Pons (tissue), 1 donor: ENCODE data around the gene DENND2D.
A peak's percentile ranks its signal among the peaks of the same experiment; 100 is the strongest.

Experiments
- DNase-seq: peaks from one replicate; pipeline ENCODE4 v3.0.0-alpha.2; 2016; ENCODE audit warnings: low spot score

The DENND2D gene

DNA sequence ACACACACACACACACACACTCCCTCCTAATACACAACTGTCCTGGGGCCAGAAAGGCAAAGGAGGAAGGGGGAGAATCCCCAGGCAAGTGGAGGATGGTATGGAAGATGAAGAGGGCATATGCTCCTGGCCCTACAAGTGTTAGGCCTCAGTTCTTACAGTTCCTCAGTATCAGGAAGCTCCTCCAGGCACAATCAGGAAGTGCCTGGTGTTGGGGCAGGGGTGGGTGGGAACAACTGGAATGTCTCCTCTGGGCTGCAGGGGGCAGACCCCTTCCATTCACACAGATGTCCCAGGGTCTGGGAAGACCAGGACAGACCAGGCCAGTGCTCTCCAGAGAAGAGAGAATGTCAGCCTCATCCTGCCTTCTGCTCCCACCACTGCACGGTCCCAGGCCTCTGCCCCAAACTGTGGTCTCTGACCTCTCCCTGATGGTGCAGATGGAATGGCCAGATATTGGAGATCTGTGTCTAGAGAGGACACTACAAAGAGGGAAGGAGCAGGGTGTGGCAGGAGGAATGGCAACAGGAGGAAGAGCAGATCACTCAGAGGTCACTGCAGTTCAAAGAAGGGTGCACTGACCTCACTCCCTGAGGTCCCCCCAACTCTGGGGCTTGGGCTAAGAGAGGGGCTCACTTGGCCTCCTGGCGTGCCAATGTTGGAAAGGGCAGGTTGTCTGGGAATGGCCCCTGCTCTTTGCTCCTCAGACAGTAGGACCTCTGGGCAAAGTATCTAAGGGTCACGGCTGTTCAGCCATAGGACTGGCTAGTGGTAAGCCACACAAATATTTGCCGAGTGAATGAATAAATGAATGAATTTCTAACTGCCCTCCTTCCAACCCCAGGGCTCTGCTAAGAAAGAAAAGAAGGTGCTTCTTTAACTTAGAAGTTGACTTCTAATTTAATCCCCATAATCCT, 2.5 kb upstream of the DENND2D start:
- no peak for DNase-seq

DNA sequence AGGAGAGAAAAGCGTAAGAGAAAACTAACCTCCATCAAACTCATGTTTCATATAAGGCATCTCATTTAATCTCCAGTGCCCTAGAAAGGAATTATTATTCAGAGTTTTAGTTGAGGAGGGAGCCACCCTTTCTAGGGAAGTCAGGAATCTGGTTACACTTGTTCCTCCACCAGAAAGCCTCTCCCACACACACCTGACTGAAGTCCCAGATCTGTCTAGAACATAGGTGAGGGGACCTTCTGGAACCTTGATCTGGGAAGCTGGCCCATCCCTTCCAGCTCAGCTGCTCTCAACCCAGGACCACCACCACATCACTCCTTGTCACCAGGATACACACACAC, 1.9 kb upstream of the DENND2D start:
- DNase-seq = no peak

DNA sequence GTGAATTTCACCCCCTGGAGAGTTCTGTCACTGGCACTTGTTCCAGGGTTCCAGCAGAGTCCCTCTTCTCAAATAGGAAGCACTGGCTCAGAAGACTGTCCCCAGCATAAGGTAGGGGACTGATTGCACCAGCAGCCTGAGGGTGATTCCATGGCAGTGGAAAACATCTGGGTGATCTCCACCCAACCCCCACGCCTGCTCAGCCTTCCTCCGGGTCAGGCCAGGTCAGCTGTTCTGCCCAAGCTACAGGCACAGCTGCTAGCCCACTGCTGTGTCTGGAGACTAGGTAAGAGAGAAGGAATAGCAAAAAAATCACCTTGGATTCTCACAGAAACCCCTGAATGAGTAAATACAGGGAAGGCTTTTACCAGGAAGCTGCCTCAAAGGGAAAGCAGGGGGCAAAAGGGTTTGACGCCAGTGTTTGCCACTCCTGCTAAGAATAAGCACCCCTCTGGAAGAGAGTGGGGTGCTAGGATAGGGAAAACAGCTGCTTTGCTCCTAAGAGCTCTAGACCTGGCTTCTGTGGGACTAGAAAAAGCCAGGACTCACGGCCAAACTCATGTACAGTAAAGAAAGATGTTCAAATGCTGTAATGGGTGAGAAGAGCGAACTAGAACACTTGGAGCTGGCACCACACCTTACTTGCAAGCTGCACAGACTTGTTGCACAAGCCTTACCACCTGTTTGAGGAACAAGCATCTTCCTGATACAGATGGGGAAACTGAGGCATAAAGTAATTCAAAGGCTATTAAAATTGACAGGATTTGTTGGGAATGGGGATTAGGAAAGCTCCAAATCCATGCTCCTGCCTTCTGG, 1.0 kb upstream of the DENND2D start:
- DNase-seq = no peak

DNA sequence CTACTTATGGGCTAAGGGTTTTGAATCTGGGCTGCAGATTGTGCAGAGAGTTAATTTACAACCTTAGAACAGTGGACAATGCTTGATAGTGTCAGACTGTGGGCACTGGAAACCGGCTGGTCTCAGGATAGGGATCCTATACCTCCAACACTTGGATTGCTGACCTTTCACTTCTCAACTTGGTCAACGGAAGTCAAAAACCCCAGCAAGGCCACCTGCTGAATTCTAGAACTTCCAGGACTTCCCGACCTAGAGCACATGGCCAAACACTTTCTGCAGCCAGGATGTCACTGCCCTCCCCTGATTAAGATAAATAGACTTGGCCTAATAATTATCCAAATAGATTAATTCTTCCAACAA, 336 bp upstream of the DENND2D start:
- no peak for DNase-seq

DNA sequence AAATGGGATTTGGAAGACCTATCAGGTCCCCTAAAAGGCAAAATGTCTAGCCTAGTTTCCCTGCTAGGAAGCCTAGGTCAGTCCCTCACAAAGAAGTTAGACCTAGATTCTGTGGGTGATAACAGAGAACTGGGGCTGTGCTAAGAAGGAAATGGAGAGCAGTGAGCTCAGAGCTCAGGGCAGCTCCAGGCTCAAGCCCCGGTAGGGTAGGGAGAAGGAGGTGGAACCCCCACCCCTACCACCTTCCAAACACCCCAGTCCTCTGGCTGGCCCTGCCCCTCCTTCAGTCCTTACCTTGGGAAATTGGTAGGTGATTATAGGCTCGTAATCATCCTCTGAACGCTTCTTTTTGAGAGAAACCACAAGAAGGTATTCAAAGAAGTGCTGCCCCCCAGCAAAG, 1.1 kb downstream of the DENND2D start:
- DNase-seq = no peak

DNA sequence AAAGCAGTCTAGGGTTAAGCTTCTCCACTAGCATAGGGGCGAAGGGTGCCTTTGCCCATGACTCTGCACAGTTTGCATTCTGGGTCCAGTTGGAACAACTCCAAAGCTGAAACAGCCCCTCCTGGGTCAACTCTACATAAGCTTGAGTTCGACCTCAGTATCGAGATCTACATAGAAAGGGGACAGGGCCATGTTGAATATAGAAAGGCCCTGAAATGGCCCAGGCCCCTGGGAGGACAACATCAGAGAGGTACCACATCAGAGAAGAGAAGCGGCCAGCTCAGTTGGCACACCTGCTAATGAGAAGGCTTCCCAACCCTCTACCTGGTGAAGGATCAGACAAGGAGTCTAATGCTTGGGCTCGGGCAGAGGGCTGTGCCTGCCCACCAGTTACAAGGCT, 1.6 kb downstream of the DENND2D start:
- no peak for DNase-seq

DNA sequence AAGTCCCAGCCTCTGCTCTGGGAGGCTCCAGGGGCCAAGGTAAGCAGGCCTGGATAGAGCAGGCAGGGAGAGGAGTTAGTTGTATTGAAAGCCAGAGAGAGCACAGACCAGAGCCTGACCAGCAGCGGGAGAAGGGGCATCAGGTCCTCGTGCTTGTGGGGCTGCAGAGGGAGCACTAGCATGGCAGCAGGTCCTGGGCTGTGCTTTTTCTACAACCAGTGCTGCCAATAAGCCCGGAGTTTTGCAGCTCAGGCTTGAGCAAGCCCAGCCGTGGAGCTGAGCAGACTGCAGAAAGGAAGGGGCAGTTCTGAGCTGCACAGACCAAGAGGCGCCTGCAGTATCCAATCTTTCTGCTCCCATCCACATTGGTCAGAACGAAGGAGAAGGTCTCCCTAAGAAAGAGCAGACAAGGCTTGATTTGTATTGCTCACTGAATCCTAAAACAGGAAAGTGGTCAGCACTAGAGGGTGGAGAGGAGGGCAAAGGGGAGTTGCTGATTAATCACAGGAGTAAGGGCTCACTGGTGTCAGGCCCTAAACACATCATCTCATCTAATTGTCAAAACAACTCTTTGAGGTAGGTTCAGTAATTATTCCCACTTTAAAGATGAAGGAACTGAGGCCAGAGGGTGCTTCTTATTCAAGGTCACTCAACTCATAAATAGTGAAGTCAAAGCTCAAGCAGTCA, 2.7 kb downstream of the DENND2D start:
- DNase-seq = no peak

DNA sequence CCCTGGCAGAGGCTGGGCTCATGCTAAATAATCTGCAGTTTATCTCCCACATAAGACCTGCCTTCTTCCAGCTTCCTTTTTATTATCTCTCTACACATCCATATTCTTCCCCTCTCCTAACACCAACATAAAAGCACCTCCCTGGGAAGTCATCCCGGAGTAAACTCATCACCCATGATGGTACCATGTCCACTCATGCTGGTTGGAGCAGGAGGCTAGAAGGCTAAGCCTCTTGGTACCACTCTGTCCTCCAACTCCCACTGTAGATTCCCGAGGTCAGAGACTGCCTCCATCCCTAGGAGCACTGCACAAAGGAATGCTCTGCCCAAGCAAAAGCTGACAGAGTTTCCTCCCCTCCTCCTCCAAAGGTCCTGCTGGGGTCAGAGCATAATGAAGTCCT, 4.2 kb downstream of the DENND2D start:
- no peak for DNase-seq

DNA sequence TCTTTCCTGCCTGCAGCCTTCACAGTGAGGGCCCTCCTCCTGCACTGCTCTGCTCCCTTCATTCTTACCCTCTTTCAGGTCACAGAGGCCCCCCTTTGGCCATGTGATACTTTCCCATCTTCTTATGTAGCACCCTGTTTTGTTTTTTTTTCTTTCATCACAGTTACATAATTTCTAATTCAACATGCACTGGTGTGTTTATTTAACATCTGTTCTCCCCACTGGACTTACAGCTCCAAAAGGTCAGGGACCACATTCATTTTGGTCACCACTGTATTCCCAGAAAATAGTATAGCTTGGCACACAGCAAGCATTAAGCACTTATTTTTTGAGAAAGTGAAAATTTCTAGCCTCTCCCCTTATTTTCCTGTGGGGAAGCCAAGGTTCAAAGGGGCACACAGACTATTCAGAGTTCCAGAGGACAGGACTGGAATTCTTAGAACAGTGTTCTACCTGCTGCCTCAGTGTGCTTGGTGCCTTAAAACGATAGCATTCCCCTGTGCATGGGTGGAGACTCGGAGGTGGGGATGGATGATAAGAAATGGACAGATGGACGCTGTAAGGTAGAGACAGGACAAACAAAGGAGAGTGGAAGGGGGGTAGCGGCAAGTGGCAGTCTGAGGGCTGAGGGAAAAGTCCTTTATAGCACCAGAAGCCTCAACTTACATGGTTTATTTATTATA, 5.3 kb downstream of the DENND2D start:
- DNase-seq = no peak

DNA sequence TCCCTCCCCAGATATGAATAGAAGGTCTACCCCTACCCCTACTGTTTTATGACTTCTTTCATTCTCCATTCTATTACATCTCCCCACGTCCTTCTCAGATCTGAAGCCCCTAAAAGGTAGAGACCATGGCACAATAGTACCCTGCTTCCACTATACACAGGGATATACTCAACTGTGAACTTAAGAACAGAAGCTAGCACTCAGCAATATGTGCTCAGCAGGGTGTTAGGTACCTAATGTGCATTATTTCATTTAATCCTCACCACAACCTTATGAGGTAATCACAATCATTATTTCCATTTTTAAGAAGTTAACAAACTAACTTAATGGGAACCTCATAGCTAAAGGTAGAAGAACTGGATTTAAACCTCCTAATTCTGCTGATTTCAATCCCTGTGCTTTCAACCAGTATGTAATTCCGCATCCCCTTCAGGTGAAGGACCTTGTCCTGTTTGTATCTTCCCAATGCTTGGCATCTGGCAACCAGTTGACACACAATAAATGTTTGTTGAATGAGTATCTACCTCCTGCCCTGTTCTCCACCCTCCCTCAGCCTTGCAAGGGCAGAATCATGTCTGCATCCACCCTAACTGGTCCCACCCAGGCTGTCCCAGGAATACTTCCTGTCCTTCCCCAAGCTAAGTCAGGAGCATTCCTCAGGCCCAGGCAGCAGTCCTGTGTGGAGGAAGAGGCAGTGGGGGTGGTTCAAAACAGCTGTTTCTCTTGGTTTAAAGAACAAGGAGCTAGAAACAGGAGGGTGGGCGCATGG, 6.5 kb downstream of the DENND2D start:
- DNase-seq = no peak

DNA sequence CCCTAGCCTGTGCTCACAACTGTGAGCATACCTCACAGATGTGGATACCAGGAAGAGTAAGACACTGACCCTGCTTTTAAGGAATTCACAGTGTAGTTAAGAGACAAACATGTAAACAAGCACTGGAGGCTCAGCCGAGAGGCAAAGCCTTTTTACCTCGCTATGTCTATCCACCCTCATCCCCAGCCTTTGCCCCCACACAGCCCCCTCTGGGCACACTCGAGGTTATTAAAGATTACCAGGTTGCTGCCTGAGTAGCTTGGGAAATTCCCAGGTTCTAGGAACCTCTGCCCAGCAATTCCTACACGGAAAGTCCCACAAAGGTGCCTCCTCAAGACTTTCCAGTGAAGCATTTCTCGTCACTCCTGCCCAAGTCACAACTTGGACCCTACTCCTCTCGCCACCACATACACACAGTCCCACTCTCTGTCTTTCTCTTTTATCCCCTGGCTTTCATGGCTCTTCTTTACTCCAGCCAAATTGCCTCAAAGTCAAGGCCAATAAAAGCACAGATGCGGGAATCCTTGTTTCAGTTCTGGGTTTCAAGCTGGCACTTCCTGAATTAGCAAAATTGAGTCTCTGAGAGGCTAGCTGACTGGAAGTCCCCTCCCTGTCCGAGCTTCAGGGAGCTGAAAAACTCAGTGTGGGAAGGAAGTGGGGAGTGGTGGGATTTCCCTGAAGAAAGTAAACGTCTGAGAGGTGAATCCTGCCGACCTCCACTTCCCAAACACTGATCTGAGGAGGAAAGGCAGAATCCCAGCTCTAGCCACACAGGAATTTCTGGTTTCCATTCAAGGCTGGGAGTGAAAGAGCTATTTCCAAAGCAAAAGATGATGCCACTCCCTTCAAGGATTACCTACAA, 7.6 kb downstream of the DENND2D start:
- DNase-seq = peak; percentile 71

DNA sequence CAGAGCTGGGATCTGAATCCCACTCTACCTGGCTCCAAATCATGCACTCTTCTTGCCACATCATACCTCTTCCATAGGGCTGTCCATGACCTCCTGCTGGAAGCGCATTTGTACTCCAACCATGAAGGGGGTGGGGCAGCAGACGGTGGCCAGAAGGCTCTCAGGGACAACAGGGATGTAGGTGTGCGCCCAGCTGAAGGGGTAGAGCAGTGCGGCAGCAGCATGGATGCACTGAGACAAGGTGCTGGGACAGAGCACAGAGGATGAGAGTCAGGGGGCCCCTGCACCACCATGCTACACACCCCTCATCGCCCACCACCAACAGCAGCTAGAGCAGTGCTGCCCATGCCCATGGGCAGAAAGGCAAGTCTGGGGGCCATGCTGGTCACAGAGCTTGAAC, 8.4 kb downstream of the DENND2D start:
- DNase-seq = no peak

DNA sequence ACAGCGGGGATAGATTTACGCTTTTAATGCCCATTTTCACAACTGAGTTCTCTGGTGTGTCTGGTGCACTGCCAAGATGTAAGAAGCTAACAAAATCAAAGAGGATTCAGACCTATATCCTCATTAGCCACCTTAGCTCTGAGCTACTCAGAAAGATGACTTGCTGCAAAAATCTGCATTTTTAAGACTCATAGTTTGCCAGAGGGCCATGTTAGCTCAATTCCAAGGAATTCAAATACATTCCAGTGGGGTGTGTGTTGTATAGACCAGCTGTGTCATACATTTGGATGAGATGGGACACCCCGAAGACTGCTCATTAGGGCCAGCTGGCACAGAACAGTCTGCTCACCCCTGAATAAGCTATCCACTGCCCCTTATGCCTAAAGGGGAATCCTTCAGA, 8.9 kb downstream of the DENND2D start:
- no peak for DNase-seq

DNA sequence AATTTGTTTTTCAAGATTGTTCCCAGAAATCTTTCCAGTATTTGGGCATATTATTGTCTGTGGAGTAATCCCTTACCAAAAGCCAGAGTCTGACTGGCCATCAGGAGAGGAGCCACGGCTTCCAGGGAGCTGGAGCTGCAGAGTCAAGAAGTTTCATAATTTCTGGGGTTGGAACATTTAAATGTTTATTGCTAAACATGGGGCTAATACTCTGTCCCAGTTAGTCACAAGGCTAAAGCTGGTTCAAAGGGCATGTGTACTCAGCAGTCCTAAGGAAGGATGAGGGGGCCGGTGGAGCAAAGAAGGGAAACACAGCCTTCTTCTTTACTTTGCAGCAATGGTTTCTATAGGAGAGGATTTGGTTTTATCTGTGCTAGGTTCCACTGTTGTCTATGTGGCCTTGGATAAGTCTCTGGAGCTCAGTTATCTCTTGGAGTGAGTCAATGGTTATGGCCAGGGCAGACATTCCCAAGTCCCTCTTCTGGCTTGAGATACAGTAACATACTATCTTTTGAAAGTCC, 9.5 kb downstream of the DENND2D start:
- DNase-seq = no peak

DNA sequence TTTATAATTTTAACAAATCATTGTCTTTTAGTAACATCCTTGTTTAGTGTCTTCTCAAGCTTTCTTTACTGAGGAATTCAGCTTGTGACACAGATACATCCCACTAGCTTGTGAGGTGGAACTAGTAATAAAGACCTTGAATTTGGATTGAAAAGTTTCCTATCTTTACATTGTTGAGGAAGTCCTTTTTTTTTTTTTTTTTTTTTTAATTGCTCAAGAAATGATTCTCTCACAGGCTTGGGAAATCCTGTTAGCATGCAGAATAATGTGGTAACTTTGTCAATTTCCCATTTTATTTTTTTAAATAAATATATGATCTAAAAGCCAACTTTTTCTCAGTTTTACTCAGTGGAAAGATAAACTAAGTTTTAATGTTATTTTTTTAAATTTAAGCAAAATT, 15.8 kb downstream of the DENND2D start:
- no peak for DNase-seq

DNA sequence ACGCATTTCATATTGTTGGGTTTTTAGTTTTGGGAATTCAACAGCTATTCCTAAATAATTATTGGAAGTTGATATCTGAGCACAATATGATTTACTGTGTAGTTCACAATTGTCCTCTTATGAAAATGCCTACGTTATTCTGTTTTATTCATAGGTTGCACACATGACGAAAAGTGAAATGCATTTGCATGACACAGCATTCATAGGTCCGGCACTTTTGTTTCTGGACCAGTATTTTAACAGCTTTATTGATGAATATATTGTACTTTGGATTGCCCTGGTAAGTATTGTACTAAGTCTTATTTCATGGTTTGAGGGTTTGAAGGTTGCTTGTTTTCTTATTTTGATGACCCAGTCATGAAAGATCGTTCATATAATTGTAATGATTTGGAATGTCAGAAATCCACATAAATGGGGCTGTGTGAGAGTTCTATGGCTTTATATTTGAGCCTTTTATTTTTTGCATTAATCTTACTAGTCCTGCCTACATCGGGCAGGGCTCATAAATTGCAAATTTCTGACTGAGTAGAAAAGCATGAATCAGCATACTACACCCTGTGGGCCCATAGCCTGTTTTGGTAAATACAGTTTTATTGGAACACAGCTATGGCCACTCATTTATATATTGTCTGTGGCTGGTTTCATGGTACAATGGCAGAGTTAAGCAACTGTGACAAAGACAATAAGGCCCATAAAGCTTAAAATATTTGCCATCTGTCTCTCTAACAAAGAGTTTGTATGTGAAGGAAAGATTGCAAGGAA, 17.0 kb downstream of the DENND2D start:
- no peak for DNase-seq

DNA sequence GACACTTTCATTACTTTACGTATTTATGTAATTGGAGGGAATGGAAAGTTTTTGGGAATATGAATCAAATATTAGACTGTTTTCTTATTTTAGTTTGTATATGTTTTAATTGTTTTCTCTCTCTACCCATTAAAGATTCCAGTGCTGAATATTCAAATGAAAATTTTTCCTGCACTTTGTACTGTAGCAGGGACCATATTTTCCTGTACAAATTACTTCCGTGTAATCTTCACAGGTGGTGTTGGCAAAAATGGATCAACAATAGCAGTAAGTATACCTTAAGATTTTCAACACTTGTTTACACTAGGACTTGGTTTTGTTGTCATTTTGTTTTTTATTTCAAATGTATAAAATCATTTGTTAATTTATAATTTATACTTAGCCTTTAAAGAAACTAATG, 18.4 kb downstream of the DENND2D start:
- DNase-seq = no peak

DNA sequence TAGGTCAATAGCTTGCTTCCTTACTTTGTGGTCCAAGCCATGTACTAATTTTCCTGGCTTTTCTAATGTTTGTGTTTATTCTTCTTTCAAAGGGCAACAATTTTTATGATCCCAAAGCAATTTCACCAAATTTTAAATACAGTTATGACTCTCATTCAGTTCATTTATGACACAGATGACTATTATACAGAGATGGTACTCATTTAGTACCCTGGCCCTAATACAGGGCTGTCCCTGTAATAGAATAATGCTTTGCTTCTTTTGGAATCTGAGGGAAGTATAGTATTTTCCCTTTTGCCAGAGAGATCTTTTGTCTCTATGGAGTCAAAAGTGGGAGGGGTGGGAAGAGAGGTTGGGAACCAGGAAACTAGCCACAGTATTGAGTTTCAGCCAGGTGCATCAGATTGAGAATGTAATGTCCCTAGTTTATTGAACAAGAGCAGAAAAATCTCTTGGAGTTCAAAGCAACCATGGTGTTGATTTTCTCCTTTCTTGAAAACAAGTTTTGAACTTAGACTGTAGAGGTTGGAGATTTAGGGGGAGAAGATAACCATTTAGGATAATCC, 20.4 kb downstream of the DENND2D start:
- no peak for DNase-seq

DNA sequence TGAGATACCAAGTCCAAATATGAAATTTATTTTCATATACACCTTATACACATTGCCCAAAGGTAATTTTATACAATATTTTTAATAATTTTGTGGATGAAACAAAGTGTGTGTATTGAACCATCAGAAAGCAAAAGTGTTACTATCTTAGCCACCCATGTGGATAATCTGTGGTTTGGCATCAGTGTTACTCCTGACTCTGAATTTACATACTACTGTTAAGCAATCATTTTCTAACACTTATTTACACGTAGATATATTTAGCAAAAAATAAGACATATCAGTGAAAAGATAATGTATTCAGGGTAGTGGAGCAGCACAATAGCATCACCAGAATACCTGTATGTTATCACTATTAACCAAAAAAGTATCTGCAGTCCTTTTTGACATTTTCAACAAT, 23.8 kb downstream of the DENND2D start:
- DNase-seq = no peak
